Colonic mucosa (tissue), 4 donors: ENCODE data around the gene TMEM164. TPM values are rescaled to one million over a fixed set of nuclear protein-coding genes. Genes with fewer than 3 reads are reported as not detected.

Experiments
- DNase-seq: peaks from one replicate; pipeline ENCODE4 v3.0.0-alpha.2; 2020
- H3K27ac ChIP-seq: fragments of 200-600 bp; one replicate; pipeline ENCODE4 v1.8.0; 2021
- H3K27me3 ChIP-seq: fragments of 200-600 bp; one replicate; pipeline ENCODE4 v1.8.0; 2021
- H3K36me3 ChIP-seq: fragments of 200-600 bp; one replicate; pipeline ENCODE4 v1.8.0; 2021
- H3K4me1 ChIP-seq: fragments of 200-600 bp; one replicate; pipeline ENCODE4 v1.8.0; 2021; ENCODE audit warnings: mild to moderate bottlenecking
- H3K4me3 ChIP-seq: fragments of 200-600 bp; one replicate; pipeline ENCODE4 v1.8.0; 2021
- H3K9ac ChIP-seq, 2 donors: one replicate each; pipeline ENCODE4 v1.7.0; 2013; ENCODE audit warnings: control low read depth in 2 of 2, low read depth in 2 of 2, low read length in 2 of 2
- H3K9me3 ChIP-seq: fragments of 200-600 bp; one replicate; pipeline ENCODE4 v1.8.0; 2021
- intact Hi-C: fragments of 100-400 bp; cut with DNase I; formaldehyde crosslinking; loops from one replicate; pipeline ENCODE4 v1.14.1; 2022
- total RNA-seq, 2 donors: library from RNA; stranded (reverse); fragmentation: NEBNext Ultra II Directional in 1 of 2; extraction: Animal tissue kit (Norgen Biotek cat#: 25700) in 1 of 2; gene quantifications; one replicate each; pipeline ENCODE4 v1.2.1, GENCODE V29; 2021
- TF ChIP-seq, protein P1 (sequence below): fragments of 200-600 bp; IDR thresholded peaks from one replicate; pipeline ENCODE4 v1.8.0; 2022; ENCODE audit warnings: antibody characterized with exemption, mild to moderate bottlenecking
- donor health status: healthy.
- donor health status: DM: no; HTN: no; CAD: no.
- donor health status: DM: no; HTN: no; CAD: no.

Gene TMEM164
- total RNA-seq, 2 donors from 2014 or later, result 57.3 to 73.1 TPM

DNA sequence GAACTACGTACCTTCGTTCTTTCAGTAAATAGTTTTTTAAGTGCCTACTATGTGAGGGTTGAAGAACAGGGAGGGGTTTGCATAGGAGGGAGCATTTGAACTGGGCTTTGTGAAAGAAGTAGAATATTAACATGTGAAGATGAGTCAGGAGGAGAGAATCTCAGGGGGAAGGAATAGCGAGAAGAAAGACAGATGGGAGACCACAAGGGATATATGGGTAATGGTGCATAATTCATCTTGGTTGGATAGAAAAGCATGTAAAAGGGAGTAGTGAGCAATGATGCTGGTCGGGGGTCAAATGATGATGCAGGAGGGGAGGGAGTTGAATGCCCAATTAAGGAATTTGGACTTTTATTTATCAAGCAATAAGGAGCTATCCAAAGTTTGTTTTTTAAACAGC, 52.7 kb downstream of the TMEM164 start:
- Histone ChIP-seq H3K27me3 (no peaks in the 10 kb centered on the region), H3K36me3 (no peaks in the 10 kb centered on the region), H3K4me1 (no peaks in the 10 kb centered on the region), H3K9ac (no peak overlapping the region), H3K9me3 (no peaks in the 10 kb centered on the region), H3K27ac (no peak overlapping the region), H3K4me3 (no peak overlapping the region)
- TF ChIP-seq, protein P1, sequence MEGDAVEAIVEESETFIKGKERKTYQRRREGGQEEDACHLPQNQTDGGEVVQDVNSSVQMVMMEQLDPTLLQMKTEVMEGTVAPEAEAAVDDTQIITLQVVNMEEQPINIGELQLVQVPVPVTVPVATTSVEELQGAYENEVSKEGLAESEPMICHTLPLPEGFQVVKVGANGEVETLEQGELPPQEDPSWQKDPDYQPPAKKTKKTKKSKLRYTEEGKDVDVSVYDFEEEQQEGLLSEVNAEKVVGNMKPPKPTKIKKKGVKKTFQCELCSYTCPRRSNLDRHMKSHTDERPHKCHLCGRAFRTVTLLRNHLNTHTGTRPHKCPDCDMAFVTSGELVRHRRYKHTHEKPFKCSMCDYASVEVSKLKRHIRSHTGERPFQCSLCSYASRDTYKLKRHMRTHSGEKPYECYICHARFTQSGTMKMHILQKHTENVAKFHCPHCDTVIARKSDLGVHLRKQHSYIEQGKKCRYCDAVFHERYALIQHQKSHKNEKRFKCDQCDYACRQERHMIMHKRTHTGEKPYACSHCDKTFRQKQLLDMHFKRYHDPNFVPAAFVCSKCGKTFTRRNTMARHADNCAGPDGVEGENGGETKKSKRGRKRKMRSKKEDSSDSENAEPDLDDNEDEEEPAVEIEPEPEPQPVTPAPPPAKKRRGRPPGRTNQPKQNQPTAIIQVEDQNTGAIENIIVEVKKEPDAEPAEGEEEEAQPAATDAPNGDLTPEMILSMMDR, result no peak
- DNase-seq, result no peak
- intact Hi-C loops, result no loop called here

DNA sequence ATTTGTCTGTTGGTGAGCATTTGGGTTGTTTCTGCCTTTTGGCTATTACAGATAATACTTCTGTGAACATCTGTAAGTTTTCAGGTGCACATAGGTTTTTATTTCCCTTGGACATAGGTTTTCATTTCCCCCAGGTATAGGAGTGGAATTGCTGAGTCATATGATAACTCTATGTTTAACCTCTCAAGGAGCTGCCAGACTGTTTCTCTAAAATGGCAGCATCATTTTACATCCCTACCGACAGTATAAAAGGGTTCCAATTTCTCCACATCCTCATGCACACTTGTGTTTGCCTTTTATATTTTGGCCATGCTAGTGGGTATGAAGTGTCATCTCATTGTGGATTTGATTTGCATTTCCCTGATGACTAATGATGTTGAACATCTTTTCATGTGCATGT, 53.5 kb downstream of the TMEM164 start:
- Histone ChIP-seq H3K4me1 (no peaks in the 10 kb centered on the region), H3K4me3 (no peak overlapping the region), H3K27ac (no peak overlapping the region), H3K36me3 (no peaks in the 10 kb centered on the region), H3K27me3 (no peaks in the 10 kb centered on the region), H3K9me3 (no peaks in the 10 kb centered on the region), H3K9ac (no peak overlapping the region)
- TF ChIP-seq, protein P1, result no peak
- intact Hi-C loops, result no loop called here
- no peak for DNase-seq

DNA sequence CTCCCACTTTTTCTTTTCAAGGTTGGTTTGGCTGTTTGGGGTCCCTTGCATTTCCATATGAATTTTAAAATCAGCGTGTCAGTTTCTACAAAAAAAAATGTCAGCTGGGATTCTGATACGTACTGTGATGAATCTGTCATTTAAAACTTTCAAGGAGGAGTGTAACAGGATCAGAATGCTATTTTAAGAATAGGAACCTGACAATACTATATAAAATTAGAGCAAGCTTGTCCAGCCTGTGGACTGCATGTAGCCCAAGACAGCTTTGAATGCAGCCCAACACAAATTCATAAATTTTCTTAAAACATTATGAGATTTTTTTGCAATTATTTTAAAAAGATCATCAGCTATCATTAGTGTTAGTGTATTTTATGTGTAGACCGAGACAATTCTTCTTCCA, 56.5 kb downstream of the TMEM164 start:
- Histone ChIP-seq H3K27me3 (no peaks in the 10 kb centered on the region), H3K9ac (no peak overlapping the region), H3K4me3 (no peak overlapping the region), H3K9me3 (no peaks in the 10 kb centered on the region), H3K36me3 (no peaks in the 10 kb centered on the region), H3K4me1 (no peaks in the 10 kb centered on the region), H3K27ac (no peak overlapping the region)
- TF ChIP-seq, protein P1, result no peak
- DNase-seq, result no peak
- intact Hi-C loops, result no loop called here

DNA sequence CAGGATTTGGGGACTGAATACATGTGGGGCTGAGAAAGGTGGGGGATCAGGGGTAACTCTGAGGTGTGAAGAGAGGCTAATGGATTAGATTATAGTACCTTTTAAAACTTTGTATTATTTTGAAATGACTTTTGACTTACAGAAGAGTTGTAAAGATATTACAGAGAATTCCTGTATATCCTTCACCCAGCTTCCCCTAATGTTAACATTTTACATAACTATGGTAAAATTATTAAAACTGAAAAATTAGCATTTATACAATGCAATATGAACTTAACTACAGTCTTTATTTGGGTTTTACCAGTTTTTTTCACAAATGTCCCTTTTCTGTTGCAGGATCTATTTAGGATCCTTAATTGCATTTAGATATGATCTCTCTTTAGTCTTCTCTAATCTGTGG, 57.4 kb downstream of the TMEM164 start:
- Histone ChIP-seq H3K36me3 (no peaks in the 10 kb centered on the region), H3K27ac (no peak overlapping the region), H3K9me3 (no peaks in the 10 kb centered on the region), H3K9ac (no peak overlapping the region), H3K27me3 (no peaks in the 10 kb centered on the region), H3K4me3 (no peak overlapping the region), H3K4me1 (no peaks in the 10 kb centered on the region)
- TF ChIP-seq, protein P1, result no peak
- no peak for DNase-seq
- intact Hi-C loops, result no loop called here

DNA sequence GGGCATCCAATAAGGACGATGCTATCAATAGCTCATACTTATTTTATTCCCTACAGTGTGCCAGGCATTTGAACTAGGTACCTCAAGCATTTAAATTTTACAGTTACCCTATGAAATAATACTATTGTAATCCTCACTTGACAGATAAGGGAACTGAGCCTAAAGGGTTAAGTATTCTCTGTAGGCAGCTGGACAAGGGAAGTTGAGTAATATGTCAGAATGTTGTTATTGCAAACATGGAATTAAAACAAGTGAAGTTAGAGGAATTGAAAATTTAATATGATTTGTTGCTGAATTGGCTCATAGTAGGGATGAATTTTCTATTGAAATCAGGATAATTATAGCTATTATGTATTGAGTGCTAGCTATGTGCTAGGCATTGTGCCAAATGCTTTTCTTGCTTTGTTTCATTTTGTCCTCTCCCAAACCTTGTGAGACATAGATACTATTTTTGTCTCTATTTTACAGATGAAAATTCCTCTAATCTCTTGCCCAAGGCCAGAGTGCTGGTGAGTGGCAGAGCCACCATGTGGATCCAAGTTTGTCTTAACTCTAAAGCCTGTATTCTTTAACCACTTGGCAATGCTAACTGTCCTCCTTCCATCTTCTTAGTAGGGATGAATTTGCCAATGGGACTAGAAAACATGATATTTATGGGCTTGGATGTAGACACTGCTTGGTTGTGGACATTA, 58.1 kb downstream of the TMEM164 start:
- intact Hi-C loops, result no loop called here
- TF ChIP-seq, protein P1, result no peak

More for the DNA sequence above, 58.1 kb downstream of the TMEM164 start:
- Histone ChIP-seq H3K9ac (no peak overlapping the region), H3K36me3 (no peaks in the 10 kb centered on the region), H3K4me1 (no peaks in the 10 kb centered on the region), H3K4me3 (no peak overlapping the region), H3K27ac (no peak overlapping the region), H3K9me3 (no peaks in the 10 kb centered on the region), H3K27me3 (no peaks in the 10 kb centered on the region)
- no peak for DNase-seq
